H9 (cell line): ENCODE data around the gene SLC45A1. TPM values are rescaled to one million over a fixed set of nuclear protein-coding genes. Genes with fewer than 3 reads are reported as not detected.
"Not testable (repeated sequence)": the region's sequence is repeated elsewhere in the genome, so short reads cannot be mapped to it uniquely, and the experiment has no call there.

Experiments used
- DNase-seq: peaks from one replicate; pipeline ENCODE4 v3.0.0-alpha.2; 2017
- H2AFZ ChIP-seq: one replicate; pipeline ENCODE4 v1.6.1; 2013; ENCODE audit warnings: mild to moderate bottlenecking, low read length, control low read depth, moderate library complexity
- H2AK5ac ChIP-seq: 2 replicates; pipeline ENCODE4 v1.6.1; 2013; ENCODE audit warnings: low read length, control low read depth, mixed read lengths; ENCODE audit not compliant: insufficient read length
- H2BK120ac ChIP-seq: one replicate; pipeline ENCODE4 v1.6.1; 2013; ENCODE audit warnings: low read depth, mild to moderate bottlenecking, low read length, control low read depth, inconsistent platforms; ENCODE audit not compliant: poor library complexity, severe bottlenecking
- H2BK12ac ChIP-seq: 2 replicates; pipeline ENCODE4 v1.6.1; 2013; ENCODE audit warnings: low read length, control low read depth, mixed read lengths, low read depth; ENCODE audit not compliant: insufficient read length
- H2BK15ac ChIP-seq: 2 replicates; pipeline ENCODE4 v1.6.1; 2013; ENCODE audit warnings: low read depth, low read length, control low read depth
- H2BK20ac ChIP-seq: one replicate; pipeline ENCODE4 v1.6.1; 2013; ENCODE audit warnings: low read depth, mild to moderate bottlenecking, low read length, control low read depth, inconsistent platforms; ENCODE audit not compliant: poor library complexity, severe bottlenecking
- H2BK5ac ChIP-seq: 2 replicates; pipeline ENCODE4 v1.6.1; 2013; ENCODE audit warnings: low read length, control low read depth, mixed read lengths; ENCODE audit not compliant: insufficient read length
- H3K14ac ChIP-seq: 2 replicates; pipeline ENCODE4 v1.6.1; 2013; ENCODE audit warnings: low read length, control low read depth; ENCODE audit not compliant: insufficient read depth
- H3K18ac ChIP-seq: 2 replicates; pipeline ENCODE4 v1.6.1; 2013; ENCODE audit warnings: low read depth, mild to moderate bottlenecking, mixed read lengths, low read length, control low read depth; ENCODE audit not compliant: insufficient read length
- H3K23ac ChIP-seq: 2 replicates; pipeline ENCODE4 v1.6.1; 2013; ENCODE audit warnings: low read length, control low read depth, mixed read lengths, low read depth; ENCODE audit not compliant: insufficient read length
- H3K23me2 ChIP-seq: 2 replicates; pipeline ENCODE4 v1.6.1; 2013; ENCODE audit warnings: low read depth, mild to moderate bottlenecking, mixed read lengths, low read length, control low read depth; ENCODE audit not compliant: insufficient read length, poor library complexity, severe bottlenecking
- H3K27ac ChIP-seq: 2 replicates; pipeline ENCODE4 v1.5.1; 2013; ENCODE audit warnings: low read length, control low read depth, mixed read lengths, low read depth; ENCODE audit not compliant: insufficient read length
- H3K27me3 ChIP-seq: 2 replicates; pipeline ENCODE4 v1.6.1; 2013; ENCODE audit warnings: low read length, control low read depth, inconsistent platforms; ENCODE audit not compliant: insufficient read depth
- H3K4ac ChIP-seq: 2 replicates; pipeline ENCODE4 v1.6.1; 2013; ENCODE audit warnings: low read depth, mild to moderate bottlenecking, control low read depth, inconsistent platforms, low read length, moderate library complexity
- H3K4me1 ChIP-seq: 2 replicates; pipeline ENCODE4 v1.6.1; 2013; ENCODE audit warnings: low read length, control low read depth, inconsistent platforms; ENCODE audit not compliant: insufficient read depth
- H3K4me2 ChIP-seq: 2 replicates; pipeline ENCODE4 v1.6.1; 2013; ENCODE audit warnings: low read length, control low read depth, mixed read lengths; ENCODE audit not compliant: insufficient read length, insufficient read depth
- H3K56ac ChIP-seq: 2 replicates; pipeline ENCODE4 v1.6.1; 2013; ENCODE audit warnings: low read depth, mild to moderate bottlenecking, mixed read lengths, low read length, control low read depth; ENCODE audit not compliant: insufficient read length
- H3K79me1 ChIP-seq: 2 replicates; pipeline ENCODE4 v1.6.1; 2013; ENCODE audit warnings: low read depth, mild to moderate bottlenecking, moderate library complexity, low read length, control low read depth, inconsistent platforms; ENCODE audit not compliant: insufficient read depth, poor library complexity, severe bottlenecking
- H3K79me2 ChIP-seq: 2 replicates; pipeline ENCODE4 v1.6.1; 2013; ENCODE audit warnings: low read length, control low read depth, inconsistent platforms; ENCODE audit not compliant: insufficient read depth
- H3K9ac ChIP-seq: 2 replicates; pipeline ENCODE4 v1.6.1; 2013; ENCODE audit warnings: low read length, control low read depth, mixed read lengths; ENCODE audit not compliant: insufficient read length; ENCODE audit errors: extremely low read depth
- H3K9me3 ChIP-seq: one replicate; pipeline ENCODE4 v1.6.1; 2013; ENCODE audit warnings: low read depth, low read length, inconsistent platforms; ENCODE audit not compliant: control insufficient read depth
- H3T11ph ChIP-seq: one replicate; pipeline ENCODE4 v1.6.1; 2013; ENCODE audit warnings: mild to moderate bottlenecking, low read length, control low read depth, inconsistent platforms
- H4K20me1 ChIP-seq: one replicate; pipeline ENCODE4 v1.6.1; 2013; ENCODE audit not compliant: control insufficient read depth, insufficient read length, insufficient read depth
- H4K5ac ChIP-seq: 2 replicates; pipeline ENCODE4 v1.6.1; 2013; ENCODE audit warnings: low read depth, mild to moderate bottlenecking, mixed read lengths, low read length, control low read depth; ENCODE audit not compliant: insufficient read length
- H4K8ac ChIP-seq: replicated peaks from 2 replicates; pipeline ENCODE4 v1.6.1; 2013; ENCODE audit warnings: low read length, control low read depth, mixed read lengths, low read depth; ENCODE audit not compliant: insufficient read length
- H4K91ac ChIP-seq: 2 replicates; pipeline ENCODE4 v1.6.1; 2013; ENCODE audit warnings: low read depth, mild to moderate bottlenecking, moderate library complexity, mixed read lengths, low read length, control low read depth; ENCODE audit not compliant: insufficient read length
- H3K27ac Mint-ChIP-seq, 3 experiments: 2 replicates in 2 of 3; 3 replicates in 1 of 3; pipeline ENCODE4 v1.8.0; 2020 to 2021; ENCODE audit warnings: mixed read lengths in 3 of 3, mild to moderate bottlenecking in 1 of 3, moderate library complexity in 1 of 3
- H3K27me3 Mint-ChIP-seq: 2 replicates; pipeline ENCODE4 v1.8.0; 2021; ENCODE audit warnings: low read depth, mild to moderate bottlenecking, moderate library complexity, mixed read lengths
- H3K36me3 Mint-ChIP-seq, 3 experiments: 2 replicates in 2 of 3; 3 replicates in 1 of 3; pipeline ENCODE4 v1.8.0; 2020 to 2021; ENCODE audit warnings: low read depth in 3 of 3, mixed read lengths in 3 of 3; ENCODE audit not compliant: insufficient read depth in 1 of 3
- H3K4me1 Mint-ChIP-seq, 2 experiments: 2 replicates each; pipeline ENCODE4 v1.8.0; 2020; ENCODE audit warnings: mixed read lengths in 2 of 2
- H3K4me3 Mint-ChIP-seq, 2 experiments: 2 replicates in 1 of 2; 3 replicates in 1 of 2; pipeline ENCODE4 v1.8.0; 2020 to 2021; ENCODE audit warnings: mild to moderate bottlenecking in 2 of 2, mixed read lengths in 2 of 2, moderate library complexity in 1 of 2
- H3K9me3 Mint-ChIP-seq, 2 experiments: 2 replicates in 1 of 2; 3 replicates in 1 of 2; pipeline ENCODE4 v1.8.0; 2020; ENCODE audit warnings: mild to moderate bottlenecking in 2 of 2, mixed read lengths in 2 of 2, moderate library complexity in 1 of 2
- CTCF ChIP-seq: fragments of 200-600 bp; sonication (generic); conservative IDR thresholded peaks from 3 replicates; pipeline ENCODE4 v1.8.0; 2021; ENCODE audit warnings: antibody characterized with exemption, mild to moderate bottlenecking
- WGBS: extraction: QIAGEN DNeasy Blood & Tissue Kit; methylation state at CpG from one replicate; pipeline ENCODE4 v1.1.7; 2013; ENCODE audit warnings: missing lambda C conversion rate, low lambda C conversion rate, mixed read lengths; ENCODE audit not compliant: insufficient read length; ENCODE audit errors: extremely low coverage; 5-methylcytosine and 5-hydroxymethylcytosine counted together
- total RNA-seq: library from RNA; stranded (reverse); gene quantifications from 2 replicates; pipeline ENCODE4 v1.2.1, GENCODE V29; 2021

Gene SLC45A1
- total RNA-seq, 1 experiment from 2014 or later = 0.63 TPM

- H3K79me2 ChIP-seq = no peaks in the 10 kb centered on the region
- H3K9me3 Mint-ChIP-seq = peaks cover 3 to 5% of the 10 kb centered on the region in 2 experiments; a peak in 2 of 5 replicates
- H2AFZ ChIP-seq = no peak overlapping the region
- H3K9me3 ChIP-seq = no peaks in the 10 kb centered on the region
- no peak overlapping the region for H2BK20ac ChIP-seq
- H2BK12ac ChIP-seq = no peak overlapping the region
- no peak overlapping the region for H3K56ac ChIP-seq
- no peak overlapping the region for H3T11ph ChIP-seq
- DNase-seq = no peak
- peak overlapping the region; percentile 12 for H3K23ac ChIP-seq
- H3K23me2 ChIP-seq = no peaks in the 10 kb centered on the region
- H3K79me1 ChIP-seq = no peaks in the 10 kb centered on the region
- peaks cover 2% of the 10 kb centered on the region for H3K27me3 Mint-ChIP-seq
- H3K4me2 ChIP-seq = no peak overlapping the region
- no peaks in the 10 kb centered on the region; the same call in 1 of the 2 replicates for H3K4me1 ChIP-seq
- no peak overlapping the region for H3K4ac ChIP-seq
- H3K27me3 ChIP-seq = no peaks in the 10 kb centered on the region
- H3K36me3 Mint-ChIP-seq = peaks cover 0 to 4% (median 2%) of the 10 kb centered on the region in 3 experiments; a peak in 3 of 7 replicates
- no peak overlapping the region for H3K27ac ChIP-seq
- no peak overlapping the region for H4K8ac ChIP-seq
- peak overlapping the region; percentile 26 for H2BK5ac ChIP-seq
- H4K91ac ChIP-seq = peak overlapping the region; percentile 64
- H4K20me1 ChIP-seq = no peaks in the 10 kb centered on the region
- peak overlapping the region in 1 of 3 experiments; percentile 5; a peak in 2 of 7 replicates for H3K27ac Mint-ChIP-seq
- no peak for TF ChIP-seq CTCF
- no peak overlapping the region for H3K18ac ChIP-seq
- no peak overlapping the region for H2AK5ac ChIP-seq
- H2BK120ac ChIP-seq = no peak overlapping the region
- 0 out of 2 replicates have a peak overlapping the region, but pooled peaks have one; percentile 5 for H3K14ac ChIP-seq
- H3K4me1 Mint-ChIP-seq = peaks cover 4% of the 10 kb centered on the region in 2 experiments; a peak in 2 of 4 replicates
- H3K9ac ChIP-seq = no peak overlapping the region
- WGBS = 100% methylated on average over 2 of the region's 4 CpGs
- no peak overlapping the region for H2BK15ac ChIP-seq
- H4K5ac ChIP-seq = no peak overlapping the region
- no peak overlapping the region for H3K4me3 Mint-ChIP-seq
These were observed 41.0 kb upstream of the SLC45A1 start for GRCh38 chr1:8276932-8277331.

- H2AK5ac ChIP-seq, H3K27me3 ChIP-seq, H2AFZ ChIP-seq, H3K9ac ChIP-seq, H2BK15ac ChIP-seq, H4K91ac ChIP-seq, H3K9me3 Mint-ChIP-seq, H3K27me3 Mint-ChIP-seq, H4K8ac ChIP-seq, H3K18ac ChIP-seq, H3K23ac ChIP-seq, H3K36me3 Mint-ChIP-seq, H3K4me3 Mint-ChIP-seq, H3K4ac ChIP-seq, DNase-seq, H3K9me3 ChIP-seq, H2BK120ac ChIP-seq, H3K4me2 ChIP-seq, H3K27ac Mint-ChIP-seq, H2BK5ac ChIP-seq, H3K27ac ChIP-seq, H3K79me1 ChIP-seq, H4K20me1 ChIP-seq, H3T11ph ChIP-seq, H3K79me2 ChIP-seq, H3K4me1 ChIP-seq, H4K5ac ChIP-seq, H3K56ac ChIP-seq, H2BK12ac ChIP-seq, H3K14ac ChIP-seq, H3K23me2 ChIP-seq, H2BK20ac ChIP-seq: not testable (repeated sequence)
- H3K4me1 Mint-ChIP-seq = peaks cover 15 to 16% of the 10 kb centered on the region in 2 experiments
- no CpG with 5 or more reads among the region's 8 CpGs for WGBS
These were observed 39.2 kb upstream of the SLC45A1 start for GRCh38 chr1:8278677-8279076.
